H9 (cell line): ENCODE measurements around the gene PGBD1. TPM values are rescaled to one million over a fixed set of nuclear protein-coding genes. Genes with fewer than 3 reads are reported as not detected.

Experiments
- DNase-seq: peaks from one replicate; pipeline ENCODE4 v3.0.0-alpha.2; 2017
- H2AFZ ChIP-seq: one replicate; pipeline ENCODE4 v1.6.1; 2013; ENCODE audit warnings: mild to moderate bottlenecking, low read length, control low read depth, moderate library complexity
- H2AK5ac ChIP-seq: 2 replicates; pipeline ENCODE4 v1.6.1; 2013; ENCODE audit warnings: low read length, control low read depth, mixed read lengths; ENCODE audit not compliant: insufficient read length
- H2BK120ac ChIP-seq: one replicate; pipeline ENCODE4 v1.6.1; 2013; ENCODE audit warnings: low read depth, mild to moderate bottlenecking, low read length, control low read depth, inconsistent platforms; ENCODE audit not compliant: poor library complexity, severe bottlenecking
- H2BK12ac ChIP-seq: 2 replicates; pipeline ENCODE4 v1.6.1; 2013; ENCODE audit warnings: low read length, control low read depth, mixed read lengths, low read depth; ENCODE audit not compliant: insufficient read length
- H2BK15ac ChIP-seq: 2 replicates; pipeline ENCODE4 v1.6.1; 2013; ENCODE audit warnings: low read depth, low read length, control low read depth
- H2BK20ac ChIP-seq: one replicate; pipeline ENCODE4 v1.6.1; 2013; ENCODE audit warnings: low read depth, mild to moderate bottlenecking, low read length, control low read depth, inconsistent platforms; ENCODE audit not compliant: poor library complexity, severe bottlenecking
- H2BK5ac ChIP-seq: 2 replicates; pipeline ENCODE4 v1.6.1; 2013; ENCODE audit warnings: low read length, control low read depth, mixed read lengths; ENCODE audit not compliant: insufficient read length
- H3K14ac ChIP-seq: 2 replicates; pipeline ENCODE4 v1.6.1; 2013; ENCODE audit warnings: low read length, control low read depth; ENCODE audit not compliant: insufficient read depth
- H3K18ac ChIP-seq: 2 replicates; pipeline ENCODE4 v1.6.1; 2013; ENCODE audit warnings: low read depth, mild to moderate bottlenecking, mixed read lengths, low read length, control low read depth; ENCODE audit not compliant: insufficient read length
- H3K23ac ChIP-seq: 2 replicates; pipeline ENCODE4 v1.6.1; 2013; ENCODE audit warnings: low read length, control low read depth, mixed read lengths, low read depth; ENCODE audit not compliant: insufficient read length
- H3K23me2 ChIP-seq: 2 replicates; pipeline ENCODE4 v1.6.1; 2013; ENCODE audit warnings: low read depth, mild to moderate bottlenecking, mixed read lengths, low read length, control low read depth; ENCODE audit not compliant: insufficient read length, poor library complexity, severe bottlenecking
- H3K27ac ChIP-seq: 2 replicates; pipeline ENCODE4 v1.5.1; 2013; ENCODE audit warnings: low read length, control low read depth, mixed read lengths, low read depth; ENCODE audit not compliant: insufficient read length
- H3K27me3 ChIP-seq: 2 replicates; pipeline ENCODE4 v1.6.1; 2013; ENCODE audit warnings: low read length, control low read depth, inconsistent platforms; ENCODE audit not compliant: insufficient read depth
- H3K4ac ChIP-seq: 2 replicates; pipeline ENCODE4 v1.6.1; 2013; ENCODE audit warnings: low read depth, mild to moderate bottlenecking, control low read depth, inconsistent platforms, low read length, moderate library complexity
- H3K4me1 ChIP-seq: 2 replicates; pipeline ENCODE4 v1.6.1; 2013; ENCODE audit warnings: low read length, control low read depth, inconsistent platforms; ENCODE audit not compliant: insufficient read depth
- H3K4me2 ChIP-seq: 2 replicates; pipeline ENCODE4 v1.6.1; 2013; ENCODE audit warnings: low read length, control low read depth, mixed read lengths; ENCODE audit not compliant: insufficient read length, insufficient read depth
- H3K56ac ChIP-seq: 2 replicates; pipeline ENCODE4 v1.6.1; 2013; ENCODE audit warnings: low read depth, mild to moderate bottlenecking, mixed read lengths, low read length, control low read depth; ENCODE audit not compliant: insufficient read length
- H3K79me1 ChIP-seq: 2 replicates; pipeline ENCODE4 v1.6.1; 2013; ENCODE audit warnings: low read depth, mild to moderate bottlenecking, moderate library complexity, low read length, control low read depth, inconsistent platforms; ENCODE audit not compliant: insufficient read depth, poor library complexity, severe bottlenecking
- H3K79me2 ChIP-seq: 2 replicates; pipeline ENCODE4 v1.6.1; 2013; ENCODE audit warnings: low read length, control low read depth, inconsistent platforms; ENCODE audit not compliant: insufficient read depth
- H3K9ac ChIP-seq: 2 replicates; pipeline ENCODE4 v1.6.1; 2013; ENCODE audit warnings: low read length, control low read depth, mixed read lengths; ENCODE audit not compliant: insufficient read length; ENCODE audit errors: extremely low read depth
- H3K9me3 ChIP-seq: one replicate; pipeline ENCODE4 v1.6.1; 2013; ENCODE audit warnings: low read depth, low read length, inconsistent platforms; ENCODE audit not compliant: control insufficient read depth
- H3T11ph ChIP-seq: one replicate; pipeline ENCODE4 v1.6.1; 2013; ENCODE audit warnings: mild to moderate bottlenecking, low read length, control low read depth, inconsistent platforms
- H4K20me1 ChIP-seq: one replicate; pipeline ENCODE4 v1.6.1; 2013; ENCODE audit not compliant: control insufficient read depth, insufficient read length, insufficient read depth
- H4K5ac ChIP-seq: 2 replicates; pipeline ENCODE4 v1.6.1; 2013; ENCODE audit warnings: low read depth, mild to moderate bottlenecking, mixed read lengths, low read length, control low read depth; ENCODE audit not compliant: insufficient read length
- H4K8ac ChIP-seq: replicated peaks from 2 replicates; pipeline ENCODE4 v1.6.1; 2013; ENCODE audit warnings: low read length, control low read depth, mixed read lengths, low read depth; ENCODE audit not compliant: insufficient read length
- H4K91ac ChIP-seq: 2 replicates; pipeline ENCODE4 v1.6.1; 2013; ENCODE audit warnings: low read depth, mild to moderate bottlenecking, moderate library complexity, mixed read lengths, low read length, control low read depth; ENCODE audit not compliant: insufficient read length
- H3K27ac Mint-ChIP-seq, 3 experiments: 2 replicates in 2 of 3; 3 replicates in 1 of 3; pipeline ENCODE4 v1.8.0; 2020 to 2021; ENCODE audit warnings: mixed read lengths in 3 of 3, mild to moderate bottlenecking in 1 of 3, moderate library complexity in 1 of 3
- H3K27me3 Mint-ChIP-seq: 2 replicates; pipeline ENCODE4 v1.8.0; 2021; ENCODE audit warnings: low read depth, mild to moderate bottlenecking, moderate library complexity, mixed read lengths
- H3K36me3 Mint-ChIP-seq, 3 experiments: 2 replicates in 2 of 3; 3 replicates in 1 of 3; pipeline ENCODE4 v1.8.0; 2020 to 2021; ENCODE audit warnings: low read depth in 3 of 3, mixed read lengths in 3 of 3; ENCODE audit not compliant: insufficient read depth in 1 of 3
- H3K4me1 Mint-ChIP-seq, 2 experiments: 2 replicates each; pipeline ENCODE4 v1.8.0; 2020; ENCODE audit warnings: mixed read lengths in 2 of 2
- H3K4me3 Mint-ChIP-seq, 2 experiments: 2 replicates in 1 of 2; 3 replicates in 1 of 2; pipeline ENCODE4 v1.8.0; 2020 to 2021; ENCODE audit warnings: mild to moderate bottlenecking in 2 of 2, mixed read lengths in 2 of 2, moderate library complexity in 1 of 2
- H3K9me3 Mint-ChIP-seq, 2 experiments: 2 replicates in 1 of 2; 3 replicates in 1 of 2; pipeline ENCODE4 v1.8.0; 2020; ENCODE audit warnings: mild to moderate bottlenecking in 2 of 2, mixed read lengths in 2 of 2, moderate library complexity in 1 of 2
- WGBS: extraction: QIAGEN DNeasy Blood & Tissue Kit; methylation state at CpG from one replicate; pipeline ENCODE4 v1.1.7; 2013; ENCODE audit warnings: missing lambda C conversion rate, low lambda C conversion rate, mixed read lengths; ENCODE audit not compliant: insufficient read length; ENCODE audit errors: extremely low coverage; 5-methylcytosine and 5-hydroxymethylcytosine counted together
- total RNA-seq: library from RNA; stranded (reverse); gene quantifications from 2 replicates; pipeline ENCODE4 v1.2.1, GENCODE V29; 2021
- TF ChIP-seq, protein P1 (sequence below): fragments of 200-600 bp; sonication (generic); conservative IDR thresholded peaks from 3 replicates; pipeline ENCODE4 v1.8.0; 2021; ENCODE audit warnings: antibody characterized with exemption, mild to moderate bottlenecking

The PGBD1 gene
- total RNA-seq, 1 experiment from 2014 or later, result 10.1 TPM

DNA sequence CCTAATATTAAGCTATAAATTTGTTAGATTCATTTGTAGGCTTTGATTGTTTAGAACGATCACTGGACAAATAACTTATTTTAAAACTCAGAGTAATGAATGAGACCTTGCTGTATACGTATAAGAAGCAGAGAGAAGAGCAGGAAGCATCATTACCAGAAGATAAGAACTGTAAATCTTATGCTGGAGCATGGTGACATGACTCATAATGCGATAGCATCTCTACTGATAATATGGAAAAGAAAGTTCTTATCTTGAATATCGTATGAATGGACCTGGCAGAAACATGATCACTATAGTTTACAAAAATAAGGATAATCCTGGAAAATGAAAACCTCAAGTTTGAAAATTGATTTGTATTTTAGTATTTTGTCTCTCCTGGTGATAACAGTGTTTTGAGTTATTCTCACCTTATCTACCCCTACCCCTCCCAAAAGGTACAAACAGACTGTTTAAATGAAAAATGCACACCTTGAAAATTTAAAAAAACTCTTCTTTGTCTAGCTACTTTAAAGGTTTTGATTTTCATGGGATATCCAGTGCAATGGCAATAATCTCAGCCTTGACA, 16.5 kb upstream of the PGBD1 start:
- peaks cover 4% of the 10 kb centered on the region for H3K23me2 ChIP-seq
- WGBS, result no CpG with 5 or more reads among the region's 4 CpGs
- H3K56ac ChIP-seq, result no peak overlapping the region
- H3K4ac ChIP-seq, result no peak overlapping the region
- H4K20me1 ChIP-seq, result no peaks in the 10 kb centered on the region
- no peak overlapping the region for H3K18ac ChIP-seq
- H3K27ac ChIP-seq, result no peak overlapping the region
- H3K27ac Mint-ChIP-seq, result no peak overlapping the region
- no peak overlapping the region for H3K23ac ChIP-seq
- no peaks in the 10 kb centered on the region for H3K27me3 ChIP-seq
- DNase-seq, result no peak
- H2AK5ac ChIP-seq, result no peak overlapping the region
- H3K14ac ChIP-seq, result no peak overlapping the region
- no peak overlapping the region for H2BK5ac ChIP-seq
- no peaks in the 10 kb centered on the region; the same call in 1 of the 2 replicates for H3K79me2 ChIP-seq
- H3K36me3 Mint-ChIP-seq, result no peaks in the 10 kb centered on the region
- no peak overlapping the region for H4K5ac ChIP-seq
- no peaks in the 10 kb centered on the region for H3K9me3 ChIP-seq
- H3K4me3 Mint-ChIP-seq, result no peak overlapping the region
- no peaks in the 10 kb centered on the region for H3K4me1 ChIP-seq
- H3K9me3 Mint-ChIP-seq, result no peaks in the 10 kb centered on the region
- no peaks in the 10 kb centered on the region for H3K79me1 ChIP-seq
- H3K9ac ChIP-seq, result no peak overlapping the region
- H3K4me1 Mint-ChIP-seq, result peaks cover 0 to 3% of the 10 kb centered on the region in 2 experiments; a peak in 2 of 4 replicates
- no peak overlapping the region for H4K91ac ChIP-seq
- no peak overlapping the region for H2BK12ac ChIP-seq
- H2BK120ac ChIP-seq, result no peak overlapping the region
- H2BK15ac ChIP-seq, result no peak overlapping the region
- TF ChIP-seq, protein P1, sequence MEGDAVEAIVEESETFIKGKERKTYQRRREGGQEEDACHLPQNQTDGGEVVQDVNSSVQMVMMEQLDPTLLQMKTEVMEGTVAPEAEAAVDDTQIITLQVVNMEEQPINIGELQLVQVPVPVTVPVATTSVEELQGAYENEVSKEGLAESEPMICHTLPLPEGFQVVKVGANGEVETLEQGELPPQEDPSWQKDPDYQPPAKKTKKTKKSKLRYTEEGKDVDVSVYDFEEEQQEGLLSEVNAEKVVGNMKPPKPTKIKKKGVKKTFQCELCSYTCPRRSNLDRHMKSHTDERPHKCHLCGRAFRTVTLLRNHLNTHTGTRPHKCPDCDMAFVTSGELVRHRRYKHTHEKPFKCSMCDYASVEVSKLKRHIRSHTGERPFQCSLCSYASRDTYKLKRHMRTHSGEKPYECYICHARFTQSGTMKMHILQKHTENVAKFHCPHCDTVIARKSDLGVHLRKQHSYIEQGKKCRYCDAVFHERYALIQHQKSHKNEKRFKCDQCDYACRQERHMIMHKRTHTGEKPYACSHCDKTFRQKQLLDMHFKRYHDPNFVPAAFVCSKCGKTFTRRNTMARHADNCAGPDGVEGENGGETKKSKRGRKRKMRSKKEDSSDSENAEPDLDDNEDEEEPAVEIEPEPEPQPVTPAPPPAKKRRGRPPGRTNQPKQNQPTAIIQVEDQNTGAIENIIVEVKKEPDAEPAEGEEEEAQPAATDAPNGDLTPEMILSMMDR, result no peak
- no peak overlapping the region for H2AFZ ChIP-seq
- H2BK20ac ChIP-seq, result no peak overlapping the region
- no peak overlapping the region for H4K8ac ChIP-seq
- H3T11ph ChIP-seq, result no peak overlapping the region
- H3K27me3 Mint-ChIP-seq, result peaks cover 9% of the 10 kb centered on the region
- H3K4me2 ChIP-seq, result no peak overlapping the region
